Measurements from ENCODE around the gene RIMS1. TPM values are rescaled to one million over a fixed set of nuclear protein-coding genes. Genes with fewer than 3 reads are reported as not detected.

The RIMS1 gene
- total RNA-seq, 1 donor from 2014 or later = 24.7 TPM

DNA sequence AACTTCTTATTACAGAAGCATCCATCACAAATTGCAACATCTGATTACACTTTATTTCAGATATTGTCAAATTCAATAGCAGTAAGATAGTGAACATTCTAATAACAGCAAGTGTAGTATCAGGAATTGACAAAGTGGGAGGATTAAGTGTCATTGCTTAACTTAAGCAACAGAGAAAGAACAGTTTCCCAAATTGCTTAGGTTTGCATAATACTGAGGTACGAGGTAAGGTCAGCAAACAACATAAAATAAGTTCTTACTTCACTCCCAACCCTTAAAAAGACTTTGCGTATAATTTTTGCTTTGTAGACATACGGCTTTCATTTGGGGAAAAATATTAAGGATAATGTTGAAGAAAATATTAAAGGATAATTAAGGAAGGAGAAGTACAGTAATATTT is 163.0 kb downstream of the RIMS1 start:
- no peak for DNase-seq (ENCODE audit: extremely low spot score, unreplicated experiment)
- TF ChIP-seq, protein P1, sequence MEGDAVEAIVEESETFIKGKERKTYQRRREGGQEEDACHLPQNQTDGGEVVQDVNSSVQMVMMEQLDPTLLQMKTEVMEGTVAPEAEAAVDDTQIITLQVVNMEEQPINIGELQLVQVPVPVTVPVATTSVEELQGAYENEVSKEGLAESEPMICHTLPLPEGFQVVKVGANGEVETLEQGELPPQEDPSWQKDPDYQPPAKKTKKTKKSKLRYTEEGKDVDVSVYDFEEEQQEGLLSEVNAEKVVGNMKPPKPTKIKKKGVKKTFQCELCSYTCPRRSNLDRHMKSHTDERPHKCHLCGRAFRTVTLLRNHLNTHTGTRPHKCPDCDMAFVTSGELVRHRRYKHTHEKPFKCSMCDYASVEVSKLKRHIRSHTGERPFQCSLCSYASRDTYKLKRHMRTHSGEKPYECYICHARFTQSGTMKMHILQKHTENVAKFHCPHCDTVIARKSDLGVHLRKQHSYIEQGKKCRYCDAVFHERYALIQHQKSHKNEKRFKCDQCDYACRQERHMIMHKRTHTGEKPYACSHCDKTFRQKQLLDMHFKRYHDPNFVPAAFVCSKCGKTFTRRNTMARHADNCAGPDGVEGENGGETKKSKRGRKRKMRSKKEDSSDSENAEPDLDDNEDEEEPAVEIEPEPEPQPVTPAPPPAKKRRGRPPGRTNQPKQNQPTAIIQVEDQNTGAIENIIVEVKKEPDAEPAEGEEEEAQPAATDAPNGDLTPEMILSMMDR (IDR thresholded peaks at IDR 0.05) = no peak
- H3K27me3 Mint-ChIP-seq (ENCODE audit: unreplicated experiment) = peaks cover 35% of the 10 kb centered on the region
- H3K9me3 Mint-ChIP-seq (ENCODE audit: unreplicated experiment) = no peaks in the 10 kb centered on the region
- H3K27ac Mint-ChIP-seq (ENCODE audit: unreplicated experiment) = no peak overlapping the region
- H3K4me3 Mint-ChIP-seq (ENCODE audit: unreplicated experiment) = no peak overlapping the region
- H3K36me3 Mint-ChIP-seq (ENCODE audit: unreplicated experiment) = no peaks in the 10 kb centered on the region
- no peaks in the 10 kb centered on the region for H3K4me1 Mint-ChIP-seq (ENCODE audit: unreplicated experiment)

- TF ChIP-seq, protein P1 (IDR thresholded peaks at IDR 0.05) = no peak
- Mint-ChIP-seq H3K4me1 (ENCODE audit: unreplicated experiment) (no peaks in the 10 kb centered on the region), H3K27me3 (ENCODE audit: unreplicated experiment) (peaks cover 37% of the 10 kb centered on the region), H3K9me3 (ENCODE audit: unreplicated experiment) (no peaks in the 10 kb centered on the region), H3K36me3 (ENCODE audit: unreplicated experiment) (no peaks in the 10 kb centered on the region), H3K27ac (ENCODE audit: unreplicated experiment) (no peak overlapping the region), H3K4me3 (ENCODE audit: unreplicated experiment) (no peak overlapping the region)
- DNase-seq (ENCODE audit: extremely low spot score, unreplicated experiment) = no peak
Observed at GRCh38 chr6:72061286-72061685, 174.9 kb downstream of the RIMS1 start.

DNA sequence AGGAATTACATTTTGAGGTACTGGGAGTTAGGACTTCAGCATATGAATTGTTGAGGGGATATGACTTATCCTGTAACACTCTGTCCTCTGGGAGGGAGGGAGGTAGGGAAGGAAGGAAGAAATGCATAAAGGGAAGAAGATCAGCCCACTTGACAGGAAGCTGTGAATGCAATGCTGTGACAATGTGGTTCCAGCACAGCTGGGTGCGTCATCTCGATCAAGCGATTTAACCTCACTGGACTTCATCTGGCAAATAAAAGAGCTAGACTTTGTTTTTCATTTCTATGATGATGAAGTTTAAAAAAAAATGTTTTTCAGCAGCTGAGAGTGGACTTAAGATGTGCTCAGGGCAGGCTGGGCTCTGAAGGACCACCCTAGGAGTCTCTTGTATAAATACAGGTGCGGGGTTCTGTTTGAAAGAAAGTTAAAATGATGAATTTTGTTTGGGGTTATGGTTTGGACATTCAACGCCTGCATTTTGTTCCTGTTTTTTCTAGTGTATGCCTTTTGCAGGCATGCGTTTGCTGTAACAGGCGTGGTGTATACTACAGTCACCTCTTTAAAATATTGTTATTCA is 178.1 kb downstream of the RIMS1 start:
- TF ChIP-seq, protein P1 (IDR thresholded peaks at IDR 0.05) = no peak
- no peak overlapping the region for H3K4me3 Mint-ChIP-seq (ENCODE audit: unreplicated experiment)
- DNase-seq (ENCODE audit: extremely low spot score, unreplicated experiment) = no peak
- no peak overlapping the region for H3K27ac Mint-ChIP-seq (ENCODE audit: unreplicated experiment)
- H3K9me3 Mint-ChIP-seq (ENCODE audit: unreplicated experiment) = no peaks in the 10 kb centered on the region
- no peaks in the 10 kb centered on the region for H3K4me1 Mint-ChIP-seq (ENCODE audit: unreplicated experiment)
- no peaks in the 10 kb centered on the region for H3K36me3 Mint-ChIP-seq (ENCODE audit: unreplicated experiment)
- peaks cover 56% of the 10 kb centered on the region for H3K27me3 Mint-ChIP-seq (ENCODE audit: unreplicated experiment)

- Mint-ChIP-seq H3K9me3 (ENCODE audit: unreplicated experiment) (no peaks in the 10 kb centered on the region), H3K4me1 (ENCODE audit: unreplicated experiment) (no peaks in the 10 kb centered on the region), H3K27ac (ENCODE audit: unreplicated experiment) (no peak overlapping the region), H3K36me3 (ENCODE audit: unreplicated experiment) (no peaks in the 10 kb centered on the region), H3K4me3 (ENCODE audit: unreplicated experiment) (no peak overlapping the region), H3K27me3 (ENCODE audit: unreplicated experiment) (peaks cover 77% of the 10 kb centered on the region)
- TF ChIP-seq, protein P1 (IDR thresholded peaks at IDR 0.05) = no peak
- no peak for DNase-seq (ENCODE audit: extremely low spot score, unreplicated experiment)
Observed at GRCh38 chr6:72078096-72078495, 191.7 kb downstream of the RIMS1 start.

DNA sequence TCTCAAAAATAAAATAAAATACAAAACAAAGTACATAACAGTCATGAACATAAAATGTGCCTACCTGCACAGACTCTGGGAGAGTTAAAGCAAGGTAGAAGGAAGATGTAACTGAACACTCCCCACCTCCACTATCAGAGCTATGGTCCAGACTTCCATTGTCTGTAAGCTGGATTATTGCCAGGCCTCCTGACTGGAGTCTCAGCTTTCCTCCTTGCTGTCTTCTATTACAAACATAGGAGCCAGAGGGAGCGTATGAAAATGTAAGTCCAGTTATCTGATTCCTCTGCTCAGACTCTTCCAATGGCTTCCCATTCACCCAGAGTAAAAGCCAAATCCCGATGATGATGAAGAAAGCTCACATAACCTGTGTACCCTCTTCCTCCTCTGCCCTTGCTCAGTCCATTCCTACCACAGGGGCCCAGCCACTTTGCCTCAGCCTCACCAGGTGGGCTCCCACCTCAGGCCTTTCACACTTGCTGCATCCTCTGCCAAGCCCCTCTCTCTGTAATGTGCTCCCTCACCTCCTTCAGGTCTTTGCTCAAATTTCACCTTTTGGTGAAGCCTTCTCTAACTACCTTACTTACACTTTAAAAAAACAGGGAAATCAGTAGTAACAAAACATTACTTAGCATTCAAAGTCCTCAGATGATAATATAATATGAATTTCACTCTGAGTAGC is 194.1 kb downstream of the RIMS1 start:
- TF ChIP-seq, protein P1 (IDR thresholded peaks at IDR 0.05) = no peak
- Mint-ChIP-seq H3K9me3 (ENCODE audit: unreplicated experiment) (no peaks in the 10 kb centered on the region), H3K4me1 (ENCODE audit: unreplicated experiment) (no peaks in the 10 kb centered on the region), H3K27ac (ENCODE audit: unreplicated experiment) (no peak overlapping the region), H3K27me3 (ENCODE audit: unreplicated experiment) (peaks cover 67% of the 10 kb centered on the region), H3K36me3 (ENCODE audit: unreplicated experiment) (no peaks in the 10 kb centered on the region), H3K4me3 (ENCODE audit: unreplicated experiment) (no peak overlapping the region)
- DNase-seq (ENCODE audit: extremely low spot score, unreplicated experiment) = no peak

Data from osteocyte (in vitro differentiated cells).